ENCODE results near the gene RPS26. TPM values are rescaled to one million over a fixed set of nuclear protein-coding genes. Genes with fewer than 3 reads are reported as not detected.

RPS26 gene
- total and polyA plus RNA-seq, 2 of the 13 experiments (the other 11 are each of a cell fraction or from before 2014, with no cell fraction given), result 150 to 421 TPM

DNA sequence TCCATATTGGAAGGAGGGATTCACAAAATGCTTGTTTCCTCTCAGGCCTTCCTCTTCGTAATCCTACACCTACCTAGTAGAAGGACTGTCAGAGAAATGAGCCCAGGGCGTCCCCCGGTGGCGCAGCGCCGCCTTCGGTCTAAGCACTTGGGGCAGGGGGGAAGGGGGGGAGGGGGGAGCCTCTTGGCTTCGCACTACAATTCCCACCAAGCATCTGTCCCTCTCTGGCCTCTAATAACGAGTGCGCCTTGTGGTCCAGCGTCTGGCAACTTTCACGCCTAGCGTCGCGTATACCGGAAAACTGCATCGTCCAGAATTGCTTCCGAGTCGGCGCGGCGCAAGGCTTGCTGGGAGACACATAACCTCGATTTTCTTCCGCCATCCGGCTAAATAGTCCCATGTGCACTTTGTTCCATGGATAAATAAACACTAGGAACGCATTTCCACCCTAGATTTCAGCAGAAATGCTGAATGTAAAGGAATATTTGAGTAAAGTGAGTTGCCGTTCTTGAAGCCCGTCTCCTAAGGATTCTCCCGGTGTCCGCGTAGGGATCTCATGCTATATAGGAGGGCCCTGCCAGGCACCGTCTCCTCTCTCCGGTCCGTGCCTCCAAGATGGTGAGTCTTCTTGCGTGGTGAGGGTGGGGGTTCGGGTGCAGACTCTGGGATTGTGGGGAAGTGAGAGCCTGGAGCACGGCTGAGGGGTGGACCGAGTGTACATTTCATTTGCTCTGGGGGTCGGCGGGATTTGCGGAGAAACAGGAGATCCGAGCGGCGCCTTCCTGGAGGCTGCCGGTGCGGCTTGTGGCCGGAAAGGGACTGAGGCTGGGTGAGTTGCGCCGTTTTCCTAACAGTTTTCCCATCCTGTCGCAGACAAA is at the start of gene RPS26 (continued):
- TF ChIP-seq ZNF121 (CRISPR knock-in tag; IDR thresholded peaks at IDR 0.05) (0 out of 2 replicates have a peak, but pooled peaks have one; percentile 5), ZNF574 (CRISPR knock-in tag; IDR thresholded peaks at IDR 0.05) (peak; percentile 97), ZBTB20 (CRISPR knock-in tag; IDR thresholded peaks at IDR 0.05; ENCODE audit: borderline replicate concordance, low read depth) (peak; percentile 43; the same call in 1 of the 2 replicates), MED8 (CRISPR knock-in tag; IDR thresholded peaks at IDR 0.05; ENCODE audit: insufficient replicate concordance) (no peak), PTBP1 (IDR thresholded peaks at IDR 0.05; ENCODE audit: low read depth, low read length, poor library complexity, severe bottlenecking) (no peak), RAD21 (CRISPR knock-in tag; IDR thresholded peaks at IDR 0.05) (0 out of 2 replicates have a peak, but pooled peaks have one; percentile 10), ZSCAN31 (CRISPR knock-in tag; IDR thresholded peaks at IDR 0.05; ENCODE audit: low read depth) (peak; percentile 67; the same call in 1 of the 2 replicates), ARID2 (CRISPR knock-in tag; IDR thresholded peaks at IDR 0.05; ENCODE audit: borderline replicate concordance) (no peak), ZBTB3 (CRISPR knock-in tag; IDR thresholded peaks at IDR 0.05; ENCODE audit: borderline replicate concordance, low read depth) (no peak), ZNF749 (CRISPR knock-in tag; IDR thresholded peaks at IDR 0.05; ENCODE audit: borderline replicate concordance) (0 out of 2 replicates have a peak, but pooled peaks have one; percentile 40), SRF (IDR thresholded peaks at IDR 0.05; ENCODE audit: low read depth, low read length) (no peak), THYN1 (CRISPR knock-in tag; IDR thresholded peaks at IDR 0.05; ENCODE audit: borderline replicate concordance, low read depth) (no peak), ZNF317 (CRISPR knock-in tag; IDR thresholded peaks at IDR 0.05) (peak; percentile 78; the same call in 1 of the 2 replicates), FIP1L1 (IDR thresholded peaks at IDR 0.05; ENCODE audit: borderline replicate concordance, insufficient read depth, low read depth, low read length) (no peak), STAG1 (CRISPR knock-in tag; IDR thresholded peaks at IDR 0.05) (peak; percentile 80), NONO (IDR thresholded peaks at IDR 0.05) (no peak), NONO (CRISPR knock-in tag; conservative IDR thresholded peaks at IDR 0.05) (peak; percentile 78), GABPB1 (CRISPR knock-in tag; IDR thresholded peaks at IDR 0.05) (peak; percentile 97), ZNF264 (CRISPR knock-in tag; IDR thresholded peaks at IDR 0.05) (peak; percentile 76), JUNB (CRISPR knock-in tag; IDR thresholded peaks at IDR 0.05; ENCODE audit: borderline replicate concordance) (peak; percentile 54; the same call in 1 of the 2 replicates)
- TF ChIP-seq, protein P1, sequence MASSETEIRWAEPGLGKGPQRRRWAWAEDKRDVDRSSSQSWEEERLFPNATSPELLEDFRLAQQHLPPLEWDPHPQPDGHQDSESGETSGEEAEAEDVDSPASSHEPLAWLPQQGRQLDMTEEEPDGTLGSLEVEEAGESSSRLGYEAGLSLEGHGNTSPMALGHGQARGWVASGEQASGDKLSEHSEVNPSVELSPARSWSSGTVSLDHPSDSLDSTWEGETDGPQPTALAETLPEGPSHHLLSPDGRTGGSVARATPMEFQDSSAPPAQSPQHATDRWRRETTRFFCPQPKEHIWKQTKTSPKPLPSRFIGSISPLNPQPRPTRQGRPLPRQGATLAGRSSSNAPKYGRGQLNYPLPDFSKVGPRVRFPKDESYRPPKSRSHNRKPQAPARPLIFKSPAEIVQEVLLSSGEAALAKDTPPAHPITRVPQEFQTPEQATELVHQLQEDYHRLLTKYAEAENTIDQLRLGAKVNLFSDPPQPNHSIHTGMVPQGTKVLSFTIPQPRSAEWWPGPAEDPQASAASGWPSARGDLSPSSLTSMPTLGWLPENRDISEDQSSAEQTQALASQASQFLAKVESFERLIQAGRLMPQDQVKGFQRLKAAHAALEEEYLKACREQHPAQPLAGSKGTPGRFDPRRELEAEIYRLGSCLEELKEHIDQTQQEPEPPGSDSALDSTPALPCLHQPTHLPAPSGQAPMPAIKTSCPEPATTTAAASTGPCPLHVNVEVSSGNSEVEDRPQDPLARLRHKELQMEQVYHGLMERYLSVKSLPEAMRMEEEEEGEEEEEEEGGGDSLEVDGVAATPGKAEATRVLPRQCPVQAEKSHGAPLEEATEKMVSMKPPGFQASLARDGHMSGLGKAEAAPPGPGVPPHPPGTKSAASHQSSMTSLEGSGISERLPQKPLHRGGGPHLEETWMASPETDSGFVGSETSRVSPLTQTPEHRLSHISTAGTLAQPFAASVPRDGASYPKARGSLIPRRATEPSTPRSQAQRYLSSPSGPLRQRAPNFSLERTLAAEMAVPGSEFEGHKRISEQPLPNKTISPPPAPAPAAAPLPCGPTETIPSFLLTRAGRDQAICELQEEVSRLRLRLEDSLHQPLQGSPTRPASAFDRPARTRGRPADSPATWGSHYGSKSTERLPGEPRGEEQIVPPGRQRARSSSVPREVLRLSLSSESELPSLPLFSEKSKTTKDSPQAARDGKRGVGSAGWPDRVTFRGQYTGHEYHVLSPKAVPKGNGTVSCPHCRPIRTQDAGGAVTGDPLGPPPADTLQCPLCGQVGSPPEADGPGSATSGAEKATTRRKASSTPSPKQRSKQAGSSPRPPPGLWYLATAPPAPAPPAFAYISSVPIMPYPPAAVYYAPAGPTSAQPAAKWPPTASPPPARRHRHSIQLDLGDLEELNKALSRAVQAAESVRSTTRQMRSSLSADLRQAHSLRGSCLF (CRISPR knock-in tag; IDR thresholded peaks at IDR 0.05; ENCODE audit: borderline replicate concordance), result peak; percentile 77; the same call in 1 of the 2 replicates
